GM23338 (cell line): ENCODE results near the gene WWC1. TPM values are rescaled to one million over a fixed set of nuclear protein-coding genes. Genes with fewer than 3 reads are reported as not detected.

Source experiments
- ATAC-seq: fragments of 200-7000 bp; cut with Tn5 transposase; 3 replicates; pipeline ENCODE4 v1.9.1; 2020
- DNase-seq: peaks from one replicate; pipeline ENCODE4 v3.0.0-alpha.2; 2015; ENCODE audit warnings: low spot score
- H2AFZ ChIP-seq: fragments of 200-600 bp; sonication (generic); 2 replicates; pipeline ENCODE4 v1.8.0; 2016; ENCODE audit warnings: antibody characterized with exemption, mild to moderate bottlenecking, moderate library complexity
- H3F3A ChIP-seq: fragments of 200-600 bp; sonication (generic); replicated peaks from 2 replicates; pipeline ENCODE4 v1.8.0; 2017; ENCODE audit warnings: antibody characterized with exemption, mixed run types, low read depth
- H3K27ac ChIP-seq: fragments of 200-600 bp; sonication (generic); 2 replicates; pipeline ENCODE4 v1.6.1; 2016; ENCODE audit warnings: low read depth
- H3K27me3 ChIP-seq: fragments of 200-600 bp; sonication (generic); 2 replicates; pipeline ENCODE4 v1.8.0; 2016; ENCODE audit warnings: mild to moderate bottlenecking, mixed run types, moderate library complexity; ENCODE audit not compliant: insufficient read depth
- H3K36me3 ChIP-seq: fragments of 200-600 bp; sonication (generic); 2 replicates; pipeline ENCODE4 v1.8.0; 2016; ENCODE audit warnings: mild to moderate bottlenecking; ENCODE audit not compliant: insufficient read depth
- H3K4me1 ChIP-seq: fragments of 200-600 bp; sonication (generic); 2 replicates; pipeline ENCODE4 v1.8.0; 2016; ENCODE audit warnings: mild to moderate bottlenecking, moderate library complexity; ENCODE audit not compliant: insufficient read depth
- H3K4me2 ChIP-seq: fragments of 200-600 bp; sonication (generic); 2 replicates; pipeline ENCODE4 v1.7.1; 2017; ENCODE audit warnings: mixed run types
- H3K4me3 ChIP-seq: fragments of 200-600 bp; sonication (generic); 2 replicates; pipeline ENCODE4 v1.6.1; 2016; ENCODE audit warnings: mixed run types
- H3K79me2 ChIP-seq: fragments of 200-600 bp; sonication (generic); replicated peaks from 2 replicates; pipeline ENCODE4 v1.8.0; 2017; ENCODE audit warnings: mild to moderate bottlenecking; ENCODE audit not compliant: insufficient read depth
- H3K9me2 ChIP-seq: fragments of 200-600 bp; sonication (generic); 2 replicates; pipeline ENCODE4 v1.8.0; 2017; ENCODE audit not compliant: insufficient read depth
- H4K20me1 ChIP-seq: fragments of 200-600 bp; sonication (generic); replicated peaks from 2 replicates; pipeline ENCODE4 v1.8.0; 2017; ENCODE audit warnings: mild to moderate bottlenecking; ENCODE audit not compliant: insufficient read depth
- H3K27ac Mint-ChIP-seq: 2 replicates; pipeline ENCODE4 v1.8.0; 2020; ENCODE audit warnings: inconsistent platforms, mild to moderate bottlenecking, moderate library complexity, mixed read lengths
- H3K27me3 Mint-ChIP-seq: 3 replicates; pipeline ENCODE4 v1.8.0; 2022; ENCODE audit warnings: low read depth, mild to moderate bottlenecking, moderate library complexity, mixed read lengths, inconsistent platforms; ENCODE audit not compliant: insufficient read depth, poor library complexity
- H3K36me3 Mint-ChIP-seq: 3 replicates; pipeline ENCODE4 v1.8.0; 2021; ENCODE audit warnings: low read depth, mild to moderate bottlenecking, inconsistent platforms, moderate library complexity, mixed read lengths
- H3K4me1 Mint-ChIP-seq: 3 replicates; pipeline ENCODE4 v1.8.0; 2020; ENCODE audit warnings: mild to moderate bottlenecking, inconsistent platforms, mixed read lengths
- H3K4me3 Mint-ChIP-seq: 3 replicates; pipeline ENCODE4 v1.8.0; 2021; ENCODE audit warnings: moderate library complexity, mild to moderate bottlenecking, inconsistent platforms, mixed read lengths
- H3K9me3 Mint-ChIP-seq: 3 replicates; pipeline ENCODE4 v1.8.0; 2020; ENCODE audit warnings: moderate library complexity, mild to moderate bottlenecking, inconsistent platforms, mixed read lengths
- CTCF ChIP-seq, 2 experiments: fragments of 200-600 bp in 1 of 2; sonication (generic) in 1 of 2; conservative IDR thresholded peaks; 2 replicates each; pipeline versions ENCODE4 v1.5.1 to v1.6.1; 2016 to 2017; ENCODE audit warnings: antibody characterized with exemption in 2 of 2, low read depth in 2 of 2, mild to moderate bottlenecking in 2 of 2, moderate library complexity in 1 of 2
- ETS1 ChIP-seq: IDR thresholded peaks from 2 replicates; pipeline ENCODE4 v1.6.1; 2016; ENCODE audit warnings: antibody characterized with exemption
- EZH2 ChIP-seq: fragments of 200-600 bp; sonication (generic); IDR thresholded peaks from one replicate; pipeline ENCODE4 v1.8.0; 2017; ENCODE audit warnings: antibody characterized with exemption, mild to moderate bottlenecking, low read depth; ENCODE audit not compliant: unreplicated experiment
- EZH2phosphoT487 ChIP-seq: fragments of 200-600 bp; sonication (generic); IDR thresholded peaks from one replicate; pipeline ENCODE4 v1.8.1; 2018; ENCODE audit warnings: antibody characterized with exemption; ENCODE audit not compliant: unreplicated experiment
- JUNB ChIP-seq: IDR thresholded peaks from one replicate; pipeline ENCODE4 v1.6.1; 2016; ENCODE audit warnings: antibody characterized with exemption; ENCODE audit not compliant: unreplicated experiment
- POLR2AphosphoS5 ChIP-seq: IDR thresholded peaks from 2 replicates; pipeline ENCODE4 v1.6.1; 2016; ENCODE audit warnings: antibody characterized with exemption, low read depth
- STAT1 ChIP-seq: IDR thresholded peaks from one replicate; pipeline ENCODE4 v1.6.1; 2016; ENCODE audit warnings: antibody characterized with exemption; ENCODE audit not compliant: unreplicated experiment
- ZNF114 ChIP-seq: fragments of 250-450 bp; sonication (Bioruptor Pico); IDR thresholded peaks from 2 replicates; pipeline ENCODE4 v1.5.0; 2020; ENCODE audit warnings: mild to moderate bottlenecking, moderate library complexity
- ZNF331 ChIP-seq: fragments of 250-450 bp; sonication (Bioruptor Pico); IDR thresholded peaks from 2 replicates; pipeline ENCODE4 v1.5.0; 2020; ENCODE audit warnings: low read depth, mild to moderate bottlenecking, moderate library complexity
- polyA plus RNA-seq: library from polyadenylated mRNA; unstranded; fragments of >200 nt; fragmentation: Nextera tagmentation; extraction: Ambion mirVana; gene quantifications from 2 replicates; pipeline ENCODE4 v1.2.1, GENCODE V29; 2016
- total RNA-seq: library from RNA; depleted of rRNA; stranded (reverse); fragments of >200 nt; shearing (Covaris generic); gene quantifications from 2 replicates; pipeline ENCODE4 v1.2.3, GENCODE V29; 2014
- TF ChIP-seq, protein P1 (sequence below): fragments of 250-450 bp; sonication (Bioruptor Pico); IDR thresholded peaks from 2 replicates; pipeline ENCODE4 v1.5.0; 2020; ENCODE audit warnings: mild to moderate bottlenecking, moderate library complexity

The WWC1 gene
- total and polyA plus RNA-seq, 2 experiments from 2014 or later: 25.4 to 27.8 TPM

DNA sequence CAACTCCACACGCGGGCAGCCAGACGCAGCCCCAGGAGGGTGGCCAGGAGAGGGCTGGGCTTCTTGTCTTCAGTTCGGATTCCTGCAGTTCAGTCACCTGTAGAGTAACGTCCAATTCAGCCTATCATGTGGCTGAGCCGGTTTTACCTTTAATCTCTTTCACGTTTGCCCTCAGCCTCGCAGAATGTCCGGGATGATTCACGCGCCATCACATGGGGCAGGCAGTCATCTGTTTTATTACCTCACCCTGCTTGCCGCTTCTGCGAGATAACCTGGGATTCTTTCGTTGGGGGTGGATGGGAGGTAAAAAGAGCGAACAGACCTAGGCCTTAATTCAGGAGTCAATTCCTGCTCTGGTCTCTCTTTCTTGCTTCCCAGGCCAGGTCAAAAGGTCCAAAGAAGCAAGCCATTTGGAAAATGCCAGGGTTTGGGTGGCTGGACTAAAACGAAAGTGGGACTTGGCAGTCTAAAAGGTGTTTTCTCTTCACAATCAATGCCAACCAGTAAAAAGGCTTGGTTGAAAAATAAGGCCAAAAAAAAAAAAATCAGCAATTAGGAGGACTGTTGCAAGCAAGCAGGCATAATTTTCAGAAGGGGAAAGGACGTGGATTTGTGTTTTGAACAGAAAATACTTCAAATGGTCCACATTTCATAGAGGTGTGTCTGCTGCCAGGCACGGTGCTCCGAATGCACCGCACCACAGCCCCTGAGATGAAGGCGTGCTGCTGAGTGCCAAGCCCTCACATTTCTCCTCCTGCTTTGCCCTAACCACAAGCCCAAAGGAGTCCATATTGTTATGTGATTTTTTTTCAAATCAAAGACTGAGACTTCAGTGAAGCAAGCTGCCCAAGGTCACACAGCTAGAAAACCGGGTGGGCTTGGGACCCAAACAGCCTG lies 2.8 kb upstream of the WWC1 start:
- peaks cover 49% of the 10 kb centered on the region for H3K4me1 Mint-ChIP-seq
- H3K36me3 Mint-ChIP-seq: no peaks in the 10 kb centered on the region
- no peaks in the 10 kb centered on the region for H3K36me3 ChIP-seq
- peaks cover 11% of the 10 kb centered on the region for H3K79me2 ChIP-seq
- no peak for ATAC-seq
- H3K4me3 ChIP-seq: no peak overlapping the region
- peak; percentile 21 for DNase-seq
- no peaks in the 10 kb centered on the region; the same call in 1 of the 3 replicates for H3K9me3 Mint-ChIP-seq
- H3K9me2 ChIP-seq: no peaks in the 10 kb centered on the region
- H3K4me3 Mint-ChIP-seq: 0 out of 3 replicates have a peak overlapping the region, but pooled peaks have one; percentile 21
- H3K4me1 ChIP-seq: peaks cover 18% of the 10 kb centered on the region
- peaks cover 9% of the 10 kb centered on the region for H3K27me3 Mint-ChIP-seq
- peak overlapping the region; percentile 56; the same call in 1 of the 2 replicates for H2AFZ ChIP-seq
- no peaks in the 10 kb centered on the region for H3K27me3 ChIP-seq
- no peak overlapping the region for H3K27ac ChIP-seq
- H3K27ac Mint-ChIP-seq: no peak overlapping the region
- TF ChIP-seq ZNF114 (CRISPR knock-in tag) (no peak), JUNB (no peak), STAT1 (no peak), ETS1 (no peak), ZNF331 (no peak), CTCF (conservative IDR thresholded peaks at IDR 0.05; ENCODE audit: low read depth in 2 of 2) (no peak), EZH2 (no peak), EZH2phosphoT487 (no peak), POLR2AphosphoS5 (no peak)
- TF ChIP-seq, protein P1, sequence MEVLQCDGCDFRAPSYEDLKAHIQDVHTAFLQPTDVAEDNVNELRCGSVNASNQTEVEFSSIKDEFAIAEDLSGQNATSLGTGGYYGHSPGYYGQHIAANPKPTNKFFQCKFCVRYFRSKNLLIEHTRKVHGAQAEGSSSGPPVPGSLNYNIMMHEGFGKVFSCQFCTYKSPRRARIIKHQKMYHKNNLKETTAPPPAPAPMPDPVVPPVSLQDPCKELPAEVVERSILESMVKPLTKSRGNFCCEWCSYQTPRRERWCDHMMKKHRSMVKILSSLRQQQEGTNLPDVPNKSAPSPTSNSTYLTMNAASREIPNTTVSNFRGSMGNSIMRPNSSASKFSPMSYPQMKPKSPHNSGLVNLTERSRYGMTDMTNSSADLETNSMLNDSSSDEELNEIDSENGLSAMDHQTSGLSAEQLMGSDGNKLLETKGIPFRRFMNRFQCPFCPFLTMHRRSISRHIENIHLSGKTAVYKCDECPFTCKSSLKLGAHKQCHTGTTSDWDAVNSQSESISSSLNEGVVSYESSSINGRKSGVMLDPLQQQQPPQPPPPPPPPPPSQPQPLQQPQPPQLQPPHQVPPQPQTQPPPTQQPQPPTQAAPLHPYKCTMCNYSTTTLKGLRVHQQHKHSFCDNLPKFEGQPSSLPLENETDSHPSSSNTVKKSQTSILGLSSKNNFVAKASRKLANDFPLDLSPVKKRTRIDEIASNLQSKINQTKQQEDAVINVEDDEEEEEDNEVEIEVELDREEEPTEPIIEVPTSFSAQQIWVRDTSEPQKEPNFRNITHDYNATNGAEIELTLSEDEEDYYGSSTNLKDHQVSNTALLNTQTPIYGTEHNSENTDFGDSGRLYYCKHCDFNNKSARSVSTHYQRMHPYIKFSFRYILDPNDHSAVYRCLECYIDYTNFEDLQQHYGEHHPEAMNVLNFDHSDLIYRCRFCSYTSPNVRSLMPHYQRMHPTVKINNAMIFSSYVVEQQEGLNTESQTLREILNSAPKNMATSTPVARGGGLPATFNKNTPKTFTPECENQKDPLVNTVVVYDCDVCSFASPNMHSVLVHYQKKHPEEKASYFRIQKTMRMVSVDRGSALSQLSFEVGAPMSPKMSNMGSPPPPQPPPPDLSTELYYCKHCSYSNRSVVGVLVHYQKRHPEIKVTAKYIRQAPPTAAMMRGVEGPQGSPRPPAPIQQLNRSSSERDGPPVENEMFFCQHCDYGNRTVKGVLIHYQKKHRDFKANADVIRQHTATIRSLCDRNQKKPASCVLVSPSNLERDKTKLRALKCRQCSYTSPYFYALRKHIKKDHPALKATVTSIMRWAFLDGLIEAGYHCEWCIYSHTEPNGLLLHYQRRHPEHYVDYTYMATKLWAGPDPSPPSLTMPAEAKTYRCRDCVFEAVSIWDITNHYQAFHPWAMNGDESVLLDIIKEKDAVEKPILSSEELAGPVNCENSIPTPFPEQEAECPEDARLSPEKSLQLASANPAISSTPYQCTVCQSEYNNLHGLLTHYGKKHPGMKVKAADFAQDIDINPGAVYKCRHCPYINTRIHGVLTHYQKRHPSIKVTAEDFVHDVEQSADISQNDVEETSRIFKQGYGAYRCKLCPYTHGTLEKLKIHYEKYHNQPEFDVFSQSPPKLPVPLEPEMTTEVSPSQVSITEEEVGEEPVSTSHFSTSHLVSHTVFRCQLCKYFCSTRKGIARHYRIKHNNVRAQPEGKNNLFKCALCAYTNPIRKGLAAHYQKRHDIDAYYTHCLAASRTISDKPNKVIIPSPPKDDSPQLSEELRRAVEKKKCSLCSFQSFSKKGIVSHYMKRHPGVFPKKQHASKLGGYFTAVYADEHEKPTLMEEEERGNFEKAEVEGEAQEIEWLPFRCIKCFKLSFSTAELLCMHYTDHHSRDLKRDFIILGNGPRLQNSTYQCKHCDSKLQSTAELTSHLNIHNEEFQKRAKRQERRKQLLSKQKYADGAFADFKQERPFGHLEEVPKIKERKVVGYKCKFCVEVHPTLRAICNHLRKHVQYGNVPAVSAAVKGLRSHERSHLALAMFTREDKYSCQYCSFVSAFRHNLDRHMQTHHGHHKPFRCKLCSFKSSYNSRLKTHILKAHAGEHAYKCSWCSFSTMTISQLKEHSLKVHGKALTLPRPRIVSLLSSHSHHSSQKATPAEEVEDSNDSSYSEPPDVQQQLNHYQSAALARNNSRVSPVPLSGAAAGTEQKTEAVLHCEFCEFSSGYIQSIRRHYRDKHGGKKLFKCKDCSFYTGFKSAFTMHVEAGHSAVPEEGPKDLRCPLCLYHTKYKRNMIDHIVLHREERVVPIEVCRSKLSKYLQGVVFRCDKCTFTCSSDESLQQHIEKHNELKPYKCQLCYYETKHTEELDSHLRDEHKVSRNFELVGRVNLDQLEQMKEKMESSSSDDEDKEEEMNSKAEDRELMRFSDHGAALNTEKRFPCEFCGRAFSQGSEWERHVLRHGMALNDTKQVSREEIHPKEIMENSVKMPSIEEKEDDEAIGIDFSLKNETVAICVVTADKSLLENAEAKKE (CRISPR knock-in tag): no peak
- H4K20me1 ChIP-seq: peaks cover 6% of the 10 kb centered on the region; the same call in 1 of the 2 replicates
- no peak overlapping the region for H3K4me2 ChIP-seq
- no peaks in the 10 kb centered on the region for H3F3A ChIP-seq
